GM23248 (cell line): ENCODE measurements around the gene GPR162.

Experiments
- EZH2 ChIP-seq: fragments of 200-600 bp; sonication (generic); IDR thresholded peaks from 2 replicates; pipeline ENCODE4 v1.6.1; 2018; ENCODE audit warnings: antibody characterized with exemption, mild to moderate bottlenecking; ENCODE audit not compliant: insufficient read depth, poor library complexity, severe bottlenecking
- EZH2phosphoT487 ChIP-seq: fragments of 200-600 bp; sonication (generic); IDR thresholded peaks from 2 replicates; pipeline ENCODE4 v1.6.1; 2018; ENCODE audit warnings: antibody characterized with exemption, moderate library complexity, mild to moderate bottlenecking, low read depth; ENCODE audit not compliant: insufficient read depth

DNA sequence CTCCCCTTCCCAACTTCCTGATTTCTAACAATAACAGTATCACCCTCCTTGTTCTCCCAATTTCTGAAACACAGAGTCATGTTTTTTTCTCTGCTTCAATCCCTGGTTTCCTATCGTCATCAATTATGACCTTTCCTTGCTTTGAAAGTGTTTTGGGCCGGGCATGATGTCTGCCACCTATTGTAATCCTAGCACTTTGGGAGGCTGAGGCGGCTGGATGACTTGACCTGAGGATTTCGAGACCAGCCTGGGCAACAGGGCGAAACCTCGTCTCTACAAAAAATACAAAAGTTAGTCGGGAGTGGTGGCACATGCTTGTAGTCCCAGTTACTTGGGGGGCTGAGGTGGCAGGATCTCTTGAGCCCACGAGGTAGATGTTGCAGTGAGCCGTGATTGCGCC lies 12.6 kb upstream of the GPR162 start:
- TF ChIP-seq EZH2phosphoT487 (no peak), EZH2 (no peak)
